Effector CD8-positive, alpha-beta T cell (primary cell): Measurements from ENCODE around the gene RNF8.
"Not testable (repeated sequence)": the region's sequence is repeated elsewhere in the genome, so short reads cannot be mapped to it uniquely, and the experiment has no call there.

ENCODE experiments used
- DNase-seq: peaks from one replicate; lab custom pipeline; 2025; lab: John Stamatoyannopoulos, UW

RNF8 gene

DNA sequence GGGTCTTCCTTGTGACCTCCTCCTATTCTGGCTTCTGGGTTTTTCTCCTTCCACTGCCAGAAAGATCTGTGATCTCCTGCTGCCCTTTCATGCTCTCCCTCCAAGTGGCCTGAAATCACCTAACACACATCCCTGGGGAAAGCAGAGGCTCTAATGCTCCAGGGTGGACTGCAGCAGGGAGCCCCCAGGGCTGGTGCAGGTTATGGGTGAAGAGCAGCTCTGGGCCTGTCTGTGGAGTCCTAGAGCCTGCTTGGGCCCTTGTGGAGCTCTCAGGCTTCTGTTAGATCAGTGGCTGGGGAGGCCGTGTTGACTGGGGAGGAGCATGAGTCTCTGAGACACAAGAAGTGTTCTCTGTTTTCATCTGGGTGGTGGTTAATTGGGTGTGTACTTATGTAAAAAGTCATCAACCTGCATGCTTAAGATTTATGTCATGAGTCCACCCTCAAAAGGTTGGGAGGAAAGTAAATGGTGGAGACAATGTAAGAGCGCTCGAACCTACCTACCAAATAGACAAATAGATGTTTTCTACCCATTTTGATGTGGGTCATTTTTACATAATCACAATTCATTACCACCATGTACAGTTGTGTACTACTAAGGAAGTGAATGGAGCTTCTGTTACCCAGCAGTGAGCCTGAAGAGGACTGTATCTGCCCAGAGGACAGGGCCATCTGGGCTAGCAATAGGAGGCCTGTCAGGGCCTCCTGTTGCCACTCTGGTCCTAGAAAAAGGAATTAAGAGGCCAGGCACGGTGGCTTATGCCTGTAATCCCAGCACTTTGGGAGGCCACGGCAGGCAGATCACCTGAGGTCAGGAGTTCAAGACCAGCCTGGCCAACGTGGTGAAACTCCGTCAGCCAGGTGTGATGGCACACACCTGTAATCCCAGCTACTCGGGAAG is 32.0 kb upstream of the RNF8 start:
- no peak for DNase-seq

DNA sequence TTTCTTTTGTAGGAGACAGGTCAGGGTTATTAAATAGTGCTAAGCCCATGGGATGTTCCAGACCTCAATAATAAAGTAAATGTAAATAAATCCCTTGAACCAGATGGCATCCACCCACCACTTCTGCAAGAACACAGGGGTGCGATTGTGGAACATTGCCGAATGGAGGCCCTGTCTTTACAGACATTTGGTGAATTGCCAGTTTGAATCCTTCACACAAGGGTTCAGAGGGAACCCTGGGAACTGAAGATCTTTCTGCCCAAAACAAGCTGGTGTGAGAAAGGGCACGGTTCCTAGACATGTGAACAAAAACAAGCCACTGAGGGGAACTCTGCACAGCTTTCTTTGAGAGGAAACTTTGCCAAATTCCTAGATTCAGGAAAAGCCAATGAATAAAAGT is 30.2 kb upstream of the RNF8 start:
- no peak for DNase-seq

DNA sequence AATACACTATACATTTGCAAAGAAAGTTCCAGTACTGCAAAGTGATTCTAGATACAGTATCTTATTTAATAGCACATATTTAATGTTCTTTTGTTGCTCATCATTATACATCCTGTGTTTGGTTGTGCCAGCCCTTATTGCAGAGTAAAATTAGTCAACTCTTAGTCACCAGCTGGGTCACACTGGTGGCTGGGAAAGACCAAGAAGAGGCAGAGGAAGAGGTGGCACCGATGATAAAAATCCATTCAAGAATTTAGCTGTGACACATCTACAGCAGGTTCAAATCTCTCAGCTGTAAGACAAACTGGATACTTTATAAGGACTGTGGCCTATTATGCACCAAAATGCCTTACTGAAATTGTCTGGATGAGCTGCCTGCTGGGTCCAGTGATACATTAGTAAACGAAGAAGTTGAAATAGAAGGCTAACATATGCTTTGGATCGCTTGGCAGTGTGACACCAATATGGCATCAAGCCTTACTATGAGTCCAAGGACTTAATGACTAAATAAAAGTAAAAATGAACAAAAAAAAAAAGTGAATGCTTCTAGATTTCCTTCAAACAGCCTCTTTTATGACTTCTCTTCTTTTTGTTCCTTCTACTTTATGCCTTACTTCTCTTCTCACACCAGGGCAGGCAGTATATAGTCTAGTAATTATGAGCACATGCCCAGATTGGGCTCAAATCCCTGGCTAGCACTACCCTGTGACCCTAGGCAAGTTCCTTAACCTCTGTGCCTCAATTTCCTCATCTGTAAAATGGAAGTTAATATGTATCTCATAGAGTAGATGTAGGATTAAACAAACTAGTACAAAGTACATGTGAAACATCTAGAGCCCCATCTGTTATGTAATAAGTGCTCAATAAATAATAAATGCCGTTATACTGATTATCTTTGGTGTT is 29.4 kb upstream of the RNF8 start:
- DNase-seq: no peak

GRCh38 chr6:37330345-37330744 is 23.4 kb upstream of the RNF8 start:
- not testable (repeated sequence) for DNase-seq

DNA sequence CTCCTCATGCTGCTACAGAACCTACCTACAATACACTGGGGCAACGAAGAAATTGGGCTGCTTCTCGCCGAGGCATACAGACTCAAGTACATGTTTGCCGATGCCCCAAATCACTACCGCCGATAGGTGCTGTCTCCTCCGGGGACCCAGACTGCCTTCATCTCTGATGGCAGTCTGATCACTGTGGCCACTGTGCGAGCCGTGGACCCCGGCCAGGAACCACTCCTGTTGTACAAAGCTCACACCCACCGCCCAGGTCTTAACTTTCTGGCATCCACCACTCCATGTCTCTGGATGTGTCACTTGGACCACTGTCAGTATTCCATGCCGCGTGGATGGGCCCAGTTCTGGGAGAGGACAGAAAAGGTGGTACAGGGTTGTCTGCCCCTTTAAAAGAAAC is 22.7 kb upstream of the RNF8 start:
- DNase-seq: no peak

- no peak for DNase-seq
Observed at GRCh38 chr6:37332894-37333293, 20.9 kb upstream of the RNF8 start.

- DNase-seq: no peak
Observed at GRCh38 chr6:37334047-37334446, 19.7 kb upstream of the RNF8 start.

- DNase-seq: not testable (repeated sequence)
Observed at GRCh38 chr6:37338317-37338716, 15.5 kb upstream of the RNF8 start.

DNA sequence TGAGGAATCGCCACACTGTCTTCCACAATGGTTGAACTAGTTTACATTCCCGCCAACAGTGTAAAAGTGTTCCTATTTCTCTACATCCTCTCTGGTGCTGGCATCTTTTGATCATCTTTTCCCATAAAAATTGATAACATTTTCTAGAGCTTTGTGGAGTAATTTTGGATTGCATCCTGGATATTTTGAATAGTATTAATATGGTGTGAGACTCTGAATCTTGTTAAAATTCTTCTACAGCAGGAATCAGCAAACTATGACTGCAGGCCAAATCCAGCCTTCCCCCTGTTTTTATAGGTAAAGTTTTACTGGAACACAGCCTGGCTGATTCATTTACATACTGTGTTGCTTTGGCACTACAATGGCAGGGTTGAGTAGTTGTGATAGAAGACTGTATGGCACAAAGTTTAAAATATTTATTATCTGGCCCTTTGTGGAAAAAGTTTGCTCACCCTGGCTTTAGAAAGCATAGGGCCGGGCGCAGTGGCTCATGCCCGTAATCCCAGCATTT is 15.0 kb upstream of the RNF8 start:
- no peak for DNase-seq

DNA sequence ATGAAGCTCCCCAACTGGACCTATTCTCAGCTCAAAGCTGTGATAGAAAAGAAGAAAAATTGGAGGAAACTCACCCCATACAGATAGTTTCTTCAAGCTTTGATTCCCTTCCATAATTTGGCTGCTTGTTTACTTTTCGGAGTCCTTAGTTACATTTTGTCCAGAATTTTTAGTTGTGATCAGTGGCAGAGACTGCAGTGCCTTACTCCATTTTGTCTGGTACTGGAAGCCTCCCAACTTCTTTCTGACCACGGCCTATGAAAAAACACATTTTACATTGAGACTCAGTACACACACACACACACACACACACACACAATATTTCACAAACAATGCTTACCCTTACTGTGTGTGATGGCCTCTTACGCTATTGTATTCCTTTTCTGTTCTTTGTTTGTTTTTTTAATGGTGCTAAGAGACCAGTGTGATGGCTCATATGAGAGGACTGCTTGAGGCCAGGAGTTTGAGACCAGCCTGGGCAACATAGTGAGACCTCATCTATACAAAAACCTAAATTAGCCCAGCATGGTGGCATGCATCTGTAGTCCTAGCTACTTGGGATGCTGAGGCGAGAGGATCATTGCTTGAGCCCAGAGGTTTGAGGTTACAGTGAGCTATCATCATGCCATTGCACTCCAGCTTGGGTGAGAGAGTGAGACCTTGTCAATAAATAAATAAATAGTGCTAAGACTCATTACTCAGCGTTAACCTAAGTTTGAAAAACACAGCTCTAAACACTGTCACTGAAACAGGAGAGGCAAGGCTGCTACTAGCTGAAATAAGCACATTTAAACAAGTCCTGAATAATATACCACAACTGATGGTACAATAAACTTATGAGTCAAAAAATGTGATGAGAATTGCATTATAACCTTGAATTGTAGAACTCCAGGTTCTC is 13.8 kb upstream of the RNF8 start:
- no peak for DNase-seq

DNA sequence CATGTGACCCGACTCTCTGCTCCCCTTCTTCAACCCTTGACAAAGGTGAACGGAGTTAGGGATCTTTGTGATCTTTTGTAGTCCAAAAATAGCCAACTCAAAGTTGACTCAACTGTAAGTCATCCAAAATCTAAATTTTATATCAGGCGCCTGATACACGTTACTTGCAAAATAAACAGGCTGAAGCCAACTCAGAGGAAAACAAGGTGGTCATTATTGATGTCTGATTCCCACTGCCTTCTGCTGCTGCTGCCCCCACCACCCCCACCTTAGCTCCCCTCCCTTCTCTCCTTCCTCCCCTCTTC is 13.2 kb upstream of the RNF8 start:
- DNase-seq: no peak

DNA sequence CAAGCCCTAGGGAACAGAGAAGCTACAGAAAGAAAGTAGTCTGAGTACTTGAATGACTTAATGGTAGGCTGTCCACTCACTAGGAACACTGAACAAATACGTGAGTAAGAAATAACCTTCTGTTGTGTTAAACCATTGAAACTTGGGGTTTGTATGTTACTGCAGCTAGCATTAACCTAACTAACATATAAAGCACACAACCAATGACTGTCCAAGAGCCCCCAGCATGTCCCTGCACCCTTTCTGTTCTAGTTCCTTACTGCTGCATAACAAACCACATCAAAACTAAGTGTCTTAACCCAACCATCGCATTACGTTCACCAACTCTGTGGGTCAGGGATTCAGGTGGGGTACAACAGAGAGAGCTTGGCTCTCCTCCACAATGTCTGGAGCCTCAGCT is 10.5 kb upstream of the RNF8 start:
- DNase-seq: no peak

DNA sequence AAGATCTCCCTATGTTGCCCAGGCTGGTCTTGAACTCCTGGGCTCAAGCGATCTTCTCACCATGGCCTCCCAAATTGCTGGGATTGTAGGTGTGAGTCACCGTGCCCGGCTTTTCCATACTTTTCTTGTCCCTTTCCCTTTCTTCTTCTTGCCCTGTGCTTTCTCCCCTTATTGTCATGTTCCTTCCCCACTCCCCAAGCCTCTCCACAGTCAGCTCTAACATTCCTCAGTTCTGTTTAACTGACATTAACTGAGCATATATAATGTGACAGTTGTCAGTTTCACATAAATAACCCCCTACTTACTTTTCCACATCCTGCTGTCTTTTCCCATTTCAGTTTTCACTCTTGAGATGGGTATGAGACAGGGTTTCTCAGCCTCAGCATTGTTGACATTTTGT is 9.5 kb upstream of the RNF8 start:
- no peak for DNase-seq

GRCh38 chr6:37345804-37346203 is 8.0 kb upstream of the RNF8 start:
- DNase-seq: not testable (repeated sequence)

- DNase-seq: no peak
Observed at GRCh38 chr6:37347177-37347576, 6.6 kb upstream of the RNF8 start.

- no peak for DNase-seq
Observed at GRCh38 chr6:37347670-37348111, 6.1 kb upstream of the RNF8 start.

- no peak for DNase-seq
Observed at GRCh38 chr6:37351027-37351426, 2.8 kb upstream of the RNF8 start.

- DNase-seq: no peak
Observed at GRCh38 chr6:37352384-37352783, 1.4 kb upstream of the RNF8 start.

DNA sequence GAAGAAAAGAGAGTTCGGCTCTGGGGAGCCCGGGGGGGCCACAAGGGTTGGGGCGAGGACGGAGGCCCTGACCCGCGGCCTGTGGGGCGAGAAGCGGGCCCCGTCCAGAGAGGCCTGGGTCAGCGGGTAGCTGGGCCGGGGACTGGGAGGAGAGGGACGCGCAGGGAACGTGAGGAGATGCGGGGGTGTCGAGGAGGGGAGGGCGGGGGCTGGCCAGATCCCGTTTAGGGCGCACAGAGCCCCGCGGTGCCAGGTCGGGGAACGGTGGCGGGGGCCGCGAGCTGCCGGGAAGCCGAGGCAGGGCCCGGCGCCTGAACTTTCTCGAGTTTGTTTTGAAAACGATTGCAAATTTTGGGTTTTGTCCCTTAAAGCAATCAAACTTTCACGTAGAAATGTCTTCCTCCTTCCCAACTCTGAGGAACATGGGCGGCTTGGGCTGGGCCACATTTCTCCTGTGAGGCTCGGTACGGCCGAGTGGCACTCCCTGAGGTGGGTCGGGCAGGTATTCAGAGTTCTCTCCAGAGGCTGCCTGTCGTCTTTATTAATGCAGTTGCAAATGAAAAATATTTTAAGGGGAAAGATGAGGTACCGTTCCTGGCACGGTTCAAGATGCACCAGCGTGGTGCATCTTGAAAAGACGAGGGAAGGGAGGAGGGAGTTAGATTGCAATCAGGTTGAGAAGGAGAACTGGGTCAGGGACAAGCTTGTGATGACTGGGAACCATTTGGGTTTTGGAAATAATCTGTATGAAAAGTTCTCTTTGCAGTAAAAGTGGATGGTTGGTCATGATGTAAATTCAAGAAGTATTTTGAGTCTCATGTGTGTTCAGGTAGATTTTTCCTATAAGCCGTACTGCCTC is 972 bp downstream of the RNF8 start:
- no peak for DNase-seq

DNA sequence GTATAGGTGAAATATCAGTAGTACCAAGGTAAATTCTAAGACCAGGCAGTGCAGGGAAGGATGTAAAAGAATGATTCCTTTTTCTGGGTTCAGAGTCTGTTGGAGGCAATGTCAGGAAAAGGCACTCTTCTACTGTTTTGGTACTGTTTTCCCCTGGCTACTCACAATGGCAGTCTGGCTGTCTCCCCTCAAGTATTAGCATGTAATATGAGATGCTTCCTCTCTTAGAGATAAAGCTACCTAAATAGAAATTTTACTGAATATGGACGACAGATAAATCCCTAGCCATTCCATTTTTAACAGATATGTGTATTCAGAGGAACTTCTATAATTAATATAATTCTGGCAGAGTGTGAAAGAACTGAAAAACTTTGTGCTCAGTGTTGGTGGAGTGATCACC is 3.5 kb downstream of the RNF8 start:
- no peak for DNase-seq

GRCh38 chr6:37357860-37358259 is 4.1 kb downstream of the RNF8 start:
- no peak for DNase-seq
